ENCODE measurements around the gene AIFM1.

AIFM1 gene

DNA sequence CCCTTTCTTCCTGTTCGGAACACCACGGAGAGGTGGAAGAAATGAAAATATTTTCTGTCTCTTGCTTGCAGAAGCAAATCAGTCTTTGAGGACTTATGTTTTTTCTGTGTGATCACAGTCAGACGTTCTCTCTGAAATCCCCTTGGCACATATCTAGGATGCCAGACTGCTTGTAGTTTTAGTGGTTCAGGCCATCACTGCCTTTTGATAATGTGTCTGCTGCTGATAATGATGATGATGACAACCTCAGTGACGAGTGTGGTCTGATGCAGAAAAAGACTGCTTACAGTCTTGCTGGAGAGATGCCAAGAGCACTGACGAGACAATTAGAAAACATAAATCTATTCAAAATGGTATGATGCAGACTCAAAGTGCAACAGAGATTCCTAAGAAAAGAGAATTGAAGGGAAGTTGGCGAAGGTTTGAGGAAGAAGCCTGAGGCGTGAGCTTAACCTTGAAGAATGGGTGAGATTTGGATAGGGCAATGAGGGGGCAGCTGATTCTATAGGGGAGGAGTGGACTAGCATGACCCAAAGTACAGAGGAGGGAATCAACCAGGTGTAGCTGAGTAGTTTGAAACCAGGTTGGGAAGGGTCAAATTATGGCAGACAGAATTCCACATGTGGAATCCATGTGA lies 14.1 kb upstream of the AIFM1 start:
- H3K4me3 ChIP-seq (ENCODE audit: low read length) = no peak overlapping the region
- H3K9me3 ChIP-seq (ENCODE audit: control insufficient read depth, low read length) = no peaks in the 10 kb centered on the region
- H3K4me1 ChIP-seq (ENCODE audit: control insufficient read depth, insufficient read depth, low read length) = peaks cover 1% of the 10 kb centered on the region
- DNase-seq (ENCODE audit: low read depth) = no peak
- no peak overlapping the region for H3K9ac ChIP-seq (ENCODE audit: low read length)
- H3K27me3 ChIP-seq (replicated peaks; ENCODE audit: control insufficient read depth, insufficient read depth, low read length) = peaks cover under 1% of the 10 kb centered on the region
- no peaks in the 10 kb centered on the region for H3K36me3 ChIP-seq (ENCODE audit: control insufficient read depth, insufficient read depth, low read length, severe bottlenecking)

DNA sequence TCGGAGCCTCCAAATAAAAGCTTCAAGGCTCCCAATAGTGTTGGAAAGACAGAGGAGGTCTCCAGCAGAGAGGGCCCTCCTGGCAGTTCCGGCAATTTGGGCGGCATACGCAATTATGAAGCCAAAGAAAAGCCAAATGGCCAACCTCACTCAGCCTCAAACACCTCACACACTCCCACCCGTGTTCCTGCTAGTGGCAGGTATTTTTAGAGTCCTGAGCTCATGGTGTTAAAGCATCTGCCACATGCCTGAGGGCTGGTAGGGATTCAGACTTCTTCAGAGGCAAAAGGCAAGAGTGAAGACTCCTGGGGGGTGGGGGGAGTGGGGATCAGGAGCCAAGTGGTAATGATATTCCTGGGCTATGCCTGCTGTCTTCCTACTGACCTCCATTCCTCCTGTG lies 13.5 kb upstream of the AIFM1 start:
- Histone ChIP-seq H3K9me3 (ENCODE audit: control insufficient read depth, low read length) (no peaks in the 10 kb centered on the region), H3K27me3 (replicated peaks; ENCODE audit: control insufficient read depth, insufficient read depth, low read length) (peaks cover 2% of the 10 kb centered on the region), H3K4me1 (ENCODE audit: control insufficient read depth, insufficient read depth, low read length) (peaks cover 6% of the 10 kb centered on the region), H3K36me3 (ENCODE audit: control insufficient read depth, insufficient read depth, low read length, severe bottlenecking) (no peaks in the 10 kb centered on the region), H3K4me3 (ENCODE audit: low read length) (no peak overlapping the region), H3K9ac (ENCODE audit: low read length) (no peak overlapping the region)
- no peak for DNase-seq (ENCODE audit: low read depth)

DNA sequence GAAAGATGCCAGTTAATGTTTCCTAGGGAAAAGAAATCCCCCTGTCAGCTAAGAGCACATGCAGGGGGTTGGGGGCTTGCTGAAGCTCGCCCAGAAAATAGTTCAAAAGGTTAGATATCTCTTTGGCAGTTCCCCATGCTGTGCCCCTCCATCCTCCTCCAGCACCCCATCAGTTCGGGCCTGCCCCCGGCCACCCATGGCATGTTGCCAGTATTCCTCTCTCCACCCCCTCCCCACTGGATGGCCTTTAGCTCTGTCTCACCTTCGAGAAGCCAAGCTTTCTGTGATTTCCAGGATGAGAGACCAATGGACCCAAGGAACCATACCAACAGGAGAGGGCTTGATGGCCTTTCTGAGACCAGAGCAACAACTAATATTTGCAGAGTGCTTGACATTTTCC lies 11.3 kb upstream of the AIFM1 start:
- Histone ChIP-seq H3K9me3 (ENCODE audit: control insufficient read depth, low read length) (no peaks in the 10 kb centered on the region), H3K27me3 (replicated peaks; ENCODE audit: control insufficient read depth, insufficient read depth, low read length) (peaks cover 4% of the 10 kb centered on the region), H3K4me3 (ENCODE audit: low read length) (no peak overlapping the region), H3K36me3 (ENCODE audit: control insufficient read depth, insufficient read depth, low read length, severe bottlenecking) (no peaks in the 10 kb centered on the region), H3K4me1 (ENCODE audit: control insufficient read depth, insufficient read depth, low read length) (peaks cover 26% of the 10 kb centered on the region), H3K9ac (ENCODE audit: low read length) (no peak overlapping the region)
- no peak for DNase-seq (ENCODE audit: low read depth)

- H3K4me1 ChIP-seq (ENCODE audit: control insufficient read depth, insufficient read depth, low read length) = peaks cover 26% of the 10 kb centered on the region
- H3K27me3 ChIP-seq (replicated peaks; ENCODE audit: control insufficient read depth, insufficient read depth, low read length) = peaks cover 4% of the 10 kb centered on the region
- H3K4me3 ChIP-seq (ENCODE audit: low read length) = no peak overlapping the region
- H3K9ac ChIP-seq (ENCODE audit: low read length) = no peak overlapping the region
- no peaks in the 10 kb centered on the region for H3K36me3 ChIP-seq (ENCODE audit: control insufficient read depth, insufficient read depth, low read length, severe bottlenecking)
- H3K9me3 ChIP-seq (ENCODE audit: control insufficient read depth, low read length) = no peaks in the 10 kb centered on the region
- DNase-seq (ENCODE audit: low read depth) = no peak
Observed at GRCh38 chrX:130176354-130176776, 10.7 kb upstream of the AIFM1 start.

GRCh38 chrX:130174937-130175336 lies 9.3 kb upstream of the AIFM1 start:
- Histone ChIP-seq H3K4me3 (ENCODE audit: low read length) (no peak overlapping the region), H3K9ac (ENCODE audit: low read length) (no peak overlapping the region), H3K4me1 (ENCODE audit: control insufficient read depth, insufficient read depth, low read length) (peaks cover 26% of the 10 kb centered on the region), H3K36me3 (ENCODE audit: control insufficient read depth, insufficient read depth, low read length, severe bottlenecking) (no peaks in the 10 kb centered on the region), H3K9me3 (ENCODE audit: control insufficient read depth, low read length) (no peaks in the 10 kb centered on the region), H3K27me3 (replicated peaks; ENCODE audit: control insufficient read depth, insufficient read depth, low read length) (peaks cover 4% of the 10 kb centered on the region)
- no peak for DNase-seq (ENCODE audit: low read depth)

- peak; percentile 66 for DNase-seq (ENCODE audit: low read depth)
- peaks cover 4% of the 10 kb centered on the region for H3K27me3 ChIP-seq (replicated peaks; ENCODE audit: control insufficient read depth, insufficient read depth, low read length)
- H3K4me3 ChIP-seq (ENCODE audit: low read length) = peak overlapping the region; percentile 13
- peaks cover 26% of the 10 kb centered on the region for H3K4me1 ChIP-seq (ENCODE audit: control insufficient read depth, insufficient read depth, low read length)
- no peaks in the 10 kb centered on the region for H3K36me3 ChIP-seq (ENCODE audit: control insufficient read depth, insufficient read depth, low read length, severe bottlenecking)
- H3K9me3 ChIP-seq (ENCODE audit: control insufficient read depth, low read length) = no peaks in the 10 kb centered on the region
- H3K9ac ChIP-seq (ENCODE audit: low read length) = peak overlapping the region; percentile 80
Observed at GRCh38 chrX:130174045-130174704, 8.5 kb upstream of the AIFM1 start.

DNA sequence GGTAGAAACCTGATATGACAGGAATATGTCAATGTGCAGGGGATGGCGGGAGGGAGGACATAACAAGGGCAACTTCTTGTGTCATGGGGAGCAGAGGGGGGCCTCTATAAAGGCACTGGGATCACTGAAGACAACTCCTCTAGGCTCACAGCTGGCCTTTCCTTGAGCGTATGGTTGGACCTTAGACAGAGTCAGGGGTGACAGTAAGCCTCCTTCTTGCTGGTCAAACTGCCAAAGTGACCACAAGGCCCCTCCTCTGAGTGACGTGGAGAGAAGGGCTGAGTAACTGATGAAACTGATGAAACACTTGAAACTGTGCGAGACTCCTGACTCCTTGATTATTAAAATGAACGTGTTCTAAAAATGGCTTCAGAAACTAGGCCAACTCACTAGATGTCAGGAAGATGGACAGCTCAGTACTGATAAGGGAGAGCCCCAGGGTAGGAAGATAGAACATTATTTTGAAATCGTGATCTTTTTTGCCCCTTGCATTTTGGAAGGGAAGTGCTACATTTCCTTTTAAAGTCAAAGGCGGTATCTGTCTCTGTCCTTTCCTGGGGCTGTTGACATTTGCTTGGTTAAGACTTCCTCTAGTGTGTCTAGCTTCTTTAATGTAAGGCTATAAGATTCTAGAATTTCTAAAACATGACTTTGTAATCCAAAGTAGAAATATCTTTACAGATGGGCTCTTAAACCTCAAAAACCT lies 7.7 kb upstream of the AIFM1 start:
- peak; percentile 78 for DNase-seq (ENCODE audit: low read depth)
- Histone ChIP-seq H3K36me3 (ENCODE audit: control insufficient read depth, insufficient read depth, low read length, severe bottlenecking) (no peaks in the 10 kb centered on the region), H3K9ac (ENCODE audit: low read length) (peak overlapping the region; percentile 80), H3K9me3 (ENCODE audit: control insufficient read depth, low read length) (no peaks in the 10 kb centered on the region), H3K27me3 (replicated peaks; ENCODE audit: control insufficient read depth, insufficient read depth, low read length) (peaks cover 4% of the 10 kb centered on the region), H3K4me1 (ENCODE audit: control insufficient read depth, insufficient read depth, low read length) (peaks cover 26% of the 10 kb centered on the region), H3K4me3 (ENCODE audit: low read length) (peak overlapping the region; percentile 74)

DNA sequence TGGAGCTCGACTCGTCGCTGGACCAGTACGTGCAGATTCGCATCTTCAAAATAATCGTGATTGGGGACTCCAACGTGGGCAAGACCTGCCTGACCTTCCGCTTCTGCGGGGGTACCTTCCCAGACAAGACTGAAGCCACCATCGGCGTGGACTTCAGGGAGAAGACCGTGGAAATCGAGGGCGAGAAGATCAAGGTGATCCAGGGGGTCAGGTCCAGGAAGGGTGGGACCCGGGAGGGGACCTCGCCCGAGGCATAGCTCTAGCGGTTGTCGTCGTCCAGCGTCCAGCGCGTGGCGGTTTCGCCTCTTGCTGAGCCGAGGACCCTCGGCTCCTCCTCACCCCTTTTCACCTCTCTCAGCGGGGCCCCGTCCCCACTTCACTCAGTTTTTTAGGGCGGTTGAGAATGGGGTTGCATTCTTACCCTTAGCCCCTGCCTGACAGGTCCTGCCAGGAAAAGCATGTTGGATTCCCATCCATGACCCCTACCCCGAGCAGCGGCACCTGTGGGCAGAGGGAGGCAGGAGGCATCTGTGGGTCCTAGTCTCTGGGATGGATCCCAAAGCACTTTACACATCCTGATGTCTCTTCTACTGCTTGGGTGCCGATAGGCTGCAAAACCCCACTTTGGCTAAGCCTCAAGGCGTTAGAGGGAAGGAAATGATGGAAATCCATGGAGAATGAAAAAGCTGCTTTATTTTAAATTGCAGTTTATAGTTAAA lies 6.6 kb upstream of the AIFM1 start:
- no peaks in the 10 kb centered on the region for H3K36me3 ChIP-seq (ENCODE audit: control insufficient read depth, insufficient read depth, low read length, severe bottlenecking)
- H3K4me1 ChIP-seq (ENCODE audit: control insufficient read depth, insufficient read depth, low read length) = peaks cover 26% of the 10 kb centered on the region
- DNase-seq (ENCODE audit: low read depth) = no peak
- H3K27me3 ChIP-seq (replicated peaks; ENCODE audit: control insufficient read depth, insufficient read depth, low read length) = peaks cover 4% of the 10 kb centered on the region
- H3K4me3 ChIP-seq (ENCODE audit: low read length) = peak overlapping the region; percentile 74
- no peaks in the 10 kb centered on the region for H3K9me3 ChIP-seq (ENCODE audit: control insufficient read depth, low read length)
- peak overlapping the region; percentile 52 for H3K9ac ChIP-seq (ENCODE audit: low read length)

- H3K27me3 ChIP-seq (replicated peaks; ENCODE audit: control insufficient read depth, insufficient read depth, low read length) = peaks cover 4% of the 10 kb centered on the region
- no peaks in the 10 kb centered on the region for H3K9me3 ChIP-seq (ENCODE audit: control insufficient read depth, low read length)
- DNase-seq (ENCODE audit: low read depth) = peak; percentile 52
- peak within 1 kb of the TSS; percentile 74 for H3K4me3 ChIP-seq (ENCODE audit: low read length)
- H3K36me3 ChIP-seq (ENCODE audit: control insufficient read depth, insufficient read depth, low read length, severe bottlenecking) = no peaks in the 10 kb centered on the region
- H3K9ac ChIP-seq (ENCODE audit: low read length) = peak within 1 kb of the TSS; percentile 52
- H3K4me1 ChIP-seq (ENCODE audit: control insufficient read depth, insufficient read depth, low read length) = peaks cover 30% of the 10 kb centered on the region
Observed at GRCh38 chrX:130171446-130172126, 5.9 kb upstream of the AIFM1 start, which contains the start of gene RAB33A. RAB33A (plus strand) TSS chrX:130171962; CDS start chrX:130172063, 101 bp downstream.

- Histone ChIP-seq H3K4me3 (ENCODE audit: low read length) (peak overlapping the region; percentile 74), H3K4me1 (ENCODE audit: control insufficient read depth, insufficient read depth, low read length) (peaks cover 30% of the 10 kb centered on the region), H3K9ac (ENCODE audit: low read length) (peak overlapping the region; percentile 52), H3K36me3 (ENCODE audit: control insufficient read depth, insufficient read depth, low read length, severe bottlenecking) (no peaks in the 10 kb centered on the region), H3K9me3 (ENCODE audit: control insufficient read depth, low read length) (no peaks in the 10 kb centered on the region), H3K27me3 (replicated peaks; ENCODE audit: control insufficient read depth, insufficient read depth, low read length) (peaks cover 4% of the 10 kb centered on the region)
- DNase-seq (ENCODE audit: low read depth) = peak; percentile 43
Observed at GRCh38 chrX:130170752-130171445, 5.3 kb upstream of the AIFM1 start.

All from adipocyte (in vitro differentiated cells).